ENCODE measurements around the gene REXO5. TPM values are rescaled to one million over a fixed set of nuclear protein-coding genes. Genes with fewer than 3 reads are reported as not detected.

The REXO5 gene
- total and polyA plus RNA-seq, 2 of the 13 experiments (the other 11 are each of a cell fraction or from before 2014, with no cell fraction given), result 5.9 to 13.1 TPM

DNA sequence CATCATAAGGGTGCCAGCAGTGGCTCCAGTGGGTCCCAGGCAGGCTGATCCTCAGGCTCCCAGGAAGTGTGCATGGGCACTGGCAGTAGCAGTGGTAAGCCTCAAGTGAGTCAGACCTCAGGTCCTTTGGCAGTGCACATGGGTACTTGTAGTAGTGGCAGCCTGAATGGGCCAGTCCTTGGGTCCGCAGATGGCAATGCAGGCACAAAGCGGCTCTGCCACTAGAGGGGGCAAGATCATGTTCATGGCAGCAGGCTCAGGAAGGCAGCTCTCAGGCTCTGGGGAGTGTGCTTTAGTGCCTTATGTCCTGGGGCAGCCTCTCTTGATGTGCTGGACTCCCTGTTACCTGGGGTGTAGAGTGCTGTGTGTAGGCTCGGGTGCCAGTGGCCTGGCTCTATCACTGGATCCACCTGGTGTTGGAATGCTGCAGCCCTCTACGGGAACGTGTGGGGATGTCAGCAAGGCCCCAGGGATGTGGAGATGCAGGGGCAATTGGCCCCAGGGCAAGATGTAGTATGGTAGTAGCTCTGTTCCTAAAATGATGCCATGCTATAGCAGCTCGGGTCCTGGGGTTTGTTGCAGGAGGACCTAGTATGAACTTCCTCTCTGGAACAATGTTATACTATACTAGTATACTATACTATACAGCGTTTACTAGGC, 31.5 kb upstream of the REXO5 start (continued):
- TF ChIP-seq, protein P1, sequence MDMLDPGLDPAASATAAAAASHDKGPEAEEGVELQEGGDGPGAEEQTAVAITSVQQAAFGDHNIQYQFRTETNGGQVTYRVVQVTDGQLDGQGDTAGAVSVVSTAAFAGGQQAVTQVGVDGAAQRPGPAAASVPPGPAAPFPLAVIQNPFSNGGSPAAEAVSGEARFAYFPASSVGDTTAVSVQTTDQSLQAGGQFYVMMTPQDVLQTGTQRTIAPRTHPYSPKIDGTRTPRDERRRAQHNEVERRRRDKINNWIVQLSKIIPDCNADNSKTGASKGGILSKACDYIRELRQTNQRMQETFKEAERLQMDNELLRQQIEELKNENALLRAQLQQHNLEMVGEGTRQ (IDR thresholded peaks at IDR 0.05; ENCODE audit: low read depth, low read length), result no peak
- TF ChIP-seq, protein P1 (CRISPR knock-in tag; IDR thresholded peaks at IDR 0.05; ENCODE audit: borderline replicate concordance), result no peak
- TF ChIP-seq ISL2 (CRISPR knock-in tag; IDR thresholded peaks at IDR 0.05) (no peak), RAD51 (IDR thresholded peaks at IDR 0.05; ENCODE audit: borderline replicate concordance) (no peak), ZNF274 (CRISPR knock-in tag; IDR thresholded peaks at IDR 0.05) (peak; percentile 86), XRCC5 (optimal IDR thresholded peaks at IDR 0.05; ENCODE audit: low read length) (peak; percentile 97), REXO4 (CRISPR knock-in tag; IDR thresholded peaks at IDR 0.05; ENCODE audit: borderline replicate concordance) (no peak), MED8 (CRISPR knock-in tag; IDR thresholded peaks at IDR 0.05; ENCODE audit: insufficient replicate concordance) (no peak), SKI (IDR thresholded peaks at IDR 0.05; ENCODE audit: partially characterized antibody) (no peak), ZNF83 (CRISPR knock-in tag; IDR thresholded peaks at IDR 0.05; ENCODE audit: borderline replicate concordance) (peak; percentile 50; the same call in 1 of the 2 replicates), ZBTB1 (CRISPR knock-in tag; IDR thresholded peaks at IDR 0.05; ENCODE audit: borderline replicate concordance) (no peak), PHF21A (CRISPR knock-in tag; IDR thresholded peaks at IDR 0.05) (no peak), ZFP1 (CRISPR knock-in tag; IDR thresholded peaks at IDR 0.05) (no peak), GATAD1 (CRISPR knock-in tag; IDR thresholded peaks at IDR 0.05) (no peak), ZNF766 (CRISPR knock-in tag; IDR thresholded peaks at IDR 0.05; ENCODE audit: borderline replicate concordance) (no peak), FIP1L1 (IDR thresholded peaks at IDR 0.05; ENCODE audit: borderline replicate concordance, insufficient read depth, low read depth, low read length) (no peak), ZFP82 (CRISPR knock-in tag; IDR thresholded peaks at IDR 0.05; ENCODE audit: borderline replicate concordance) (no peak)
- TF ChIP-seq, protein P2, sequence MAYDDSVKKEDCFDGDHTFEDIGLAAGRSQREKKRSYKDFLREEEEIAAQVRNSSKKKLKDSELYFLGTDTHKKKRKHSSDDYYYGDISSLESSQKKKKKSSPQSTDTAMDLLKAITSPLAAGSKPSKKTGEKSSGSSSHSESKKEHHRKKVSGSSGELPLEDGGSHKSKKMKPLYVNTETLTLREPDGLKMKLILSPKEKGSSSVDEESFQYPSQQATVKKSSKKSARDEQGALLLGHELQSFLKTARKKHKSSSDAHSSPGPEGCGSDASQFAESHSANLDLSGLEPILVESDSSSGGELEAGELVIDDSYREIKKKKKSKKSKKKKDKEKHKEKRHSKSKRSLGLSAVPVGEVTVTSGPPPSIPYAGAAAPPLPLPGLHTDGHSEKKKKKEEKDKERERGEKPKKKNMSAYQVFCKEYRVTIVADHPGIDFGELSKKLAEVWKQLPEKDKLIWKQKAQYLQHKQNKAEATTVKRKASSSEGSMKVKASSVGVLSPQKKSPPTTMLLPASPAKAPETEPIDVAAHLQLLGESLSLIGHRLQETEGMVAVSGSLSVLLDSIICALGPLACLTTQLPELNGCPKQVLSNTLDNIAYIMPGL (CRISPR knock-in tag; IDR thresholded peaks at IDR 0.05; ENCODE audit: borderline replicate concordance in 1 of 2, low read depth in 1 of 2), result peak in 1 of 2 experiments; percentile 69; a peak in 2 of 4 replicates
- TF ChIP-seq, protein P3, sequence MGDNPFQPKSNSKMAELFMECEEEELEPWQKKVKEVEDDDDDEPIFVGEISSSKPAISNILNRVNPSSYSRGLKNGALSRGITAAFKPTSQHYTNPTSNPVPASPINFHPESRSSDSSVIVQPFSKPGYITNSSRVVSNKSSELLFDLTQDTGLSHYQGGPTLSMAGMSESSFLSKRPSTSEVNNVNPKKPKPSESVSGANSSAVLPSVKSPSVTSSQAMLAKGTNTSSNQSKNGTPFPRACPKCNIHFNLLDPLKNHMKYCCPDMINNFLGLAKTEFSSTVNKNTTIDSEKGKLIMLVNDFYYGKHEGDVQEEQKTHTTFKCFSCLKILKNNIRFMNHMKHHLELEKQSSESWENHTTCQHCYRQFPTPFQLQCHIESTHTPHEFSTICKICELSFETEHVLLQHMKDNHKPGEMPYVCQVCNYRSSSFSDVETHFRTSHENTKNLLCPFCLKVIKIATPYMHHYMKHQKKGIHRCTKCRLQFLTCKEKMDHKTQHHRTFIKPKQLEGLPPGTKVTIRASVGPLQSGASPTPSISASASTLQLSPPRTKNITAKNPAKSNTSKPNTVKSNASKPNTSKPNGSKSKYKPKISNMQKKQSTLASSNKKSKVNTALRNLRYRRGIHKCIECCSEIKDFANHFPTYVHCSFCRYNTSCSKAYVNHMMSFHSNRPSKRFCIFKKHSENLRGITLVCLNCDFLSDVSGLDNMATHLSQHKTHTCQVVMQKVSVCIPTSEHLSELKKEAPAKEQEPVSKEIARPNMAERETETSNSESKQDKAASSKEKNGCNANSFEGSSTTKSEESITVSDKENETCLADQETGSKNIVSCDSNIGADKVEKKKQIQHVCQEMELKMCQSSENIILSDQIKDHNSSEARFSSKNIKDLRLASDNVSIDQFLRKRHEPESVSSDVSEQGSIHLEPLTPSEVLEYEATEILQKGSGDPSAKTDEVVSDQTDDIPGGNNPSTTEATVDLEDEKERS (CRISPR knock-in tag; IDR thresholded peaks at IDR 0.05), result no peak
- TF ChIP-seq, protein P4, sequence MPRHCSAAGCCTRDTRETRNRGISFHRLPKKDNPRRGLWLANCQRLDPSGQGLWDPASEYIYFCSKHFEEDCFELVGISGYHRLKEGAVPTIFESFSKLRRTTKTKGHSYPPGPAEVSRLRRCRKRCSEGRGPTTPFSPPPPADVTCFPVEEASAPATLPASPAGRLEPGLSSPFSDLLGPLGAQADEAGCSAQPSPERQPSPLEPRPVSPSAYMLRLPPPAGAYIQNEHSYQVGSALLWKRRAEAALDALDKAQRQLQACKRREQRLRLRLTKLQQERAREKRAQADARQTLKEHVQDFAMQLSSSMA (CRISPR knock-in tag; IDR thresholded peaks at IDR 0.05), result no peak
- TF ChIP-seq, protein P5, sequence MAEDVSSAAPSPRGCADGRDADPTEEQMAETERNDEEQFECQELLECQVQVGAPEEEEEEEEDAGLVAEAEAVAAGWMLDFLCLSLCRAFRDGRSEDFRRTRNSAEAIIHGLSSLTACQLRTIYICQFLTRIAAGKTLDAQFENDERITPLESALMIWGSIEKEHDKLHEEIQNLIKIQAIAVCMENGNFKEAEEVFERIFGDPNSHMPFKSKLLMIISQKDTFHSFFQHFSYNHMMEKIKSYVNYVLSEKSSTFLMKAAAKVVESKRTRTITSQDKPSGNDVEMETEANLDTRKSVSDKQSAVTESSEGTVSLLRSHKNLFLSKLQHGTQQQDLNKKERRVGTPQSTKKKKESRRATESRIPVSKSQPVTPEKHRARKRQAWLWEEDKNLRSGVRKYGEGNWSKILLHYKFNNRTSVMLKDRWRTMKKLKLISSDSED (CRISPR knock-in tag; IDR thresholded peaks at IDR 0.05), result no peak

Data from HepG2 (cell line).